ENCODE data around the gene GLI1. TPM values are rescaled to one million over a fixed set of nuclear protein-coding genes. Genes with fewer than 3 reads are reported as not detected.

The GLI1 gene
- total and polyA plus RNA-seq, 2 of the 13 experiments (the other 11 are each of a cell fraction or from before 2014, with no cell fraction given), result 0.09 to 0.20 TPM

DNA sequence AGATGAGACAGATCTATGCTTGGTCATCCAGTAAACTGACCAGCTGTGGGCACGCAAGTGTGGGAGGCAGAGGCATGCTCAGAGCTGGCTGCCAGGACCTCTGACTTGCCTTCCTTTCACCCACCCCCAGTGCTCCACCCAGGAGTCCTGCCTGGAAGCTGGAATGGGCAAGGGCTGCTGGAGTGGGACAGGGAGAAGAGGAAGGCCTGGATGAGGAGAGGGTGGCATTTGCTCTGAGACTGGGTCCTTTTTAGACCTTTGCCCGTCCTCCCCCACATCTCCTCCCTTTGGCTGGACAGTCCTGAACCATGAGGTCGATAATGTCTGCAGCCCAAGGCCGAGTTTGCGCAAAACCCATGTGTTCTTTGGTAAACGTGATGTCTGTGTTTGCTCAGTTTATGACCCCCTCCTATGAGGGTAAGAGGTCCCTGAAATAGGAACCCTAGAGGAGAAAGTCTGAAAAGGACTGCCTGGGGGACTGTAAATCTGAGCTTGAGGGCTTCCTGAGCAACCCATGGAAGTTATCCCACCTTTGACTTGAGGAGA lies 8.3 kb upstream of the GLI1 start (continued):
- TF ChIP-seq ZNF724P (CRISPR knock-in tag; IDR thresholded peaks at IDR 0.05; ENCODE audit: borderline replicate concordance) (no peak), ZNF17 (CRISPR knock-in tag; IDR thresholded peaks at IDR 0.05) (no peak), ZNF660 (CRISPR knock-in tag; IDR thresholded peaks at IDR 0.05; ENCODE audit: borderline replicate concordance, low read depth) (no peak), ZKSCAN5 (CRISPR knock-in tag; IDR thresholded peaks at IDR 0.05) (no peak), AGO1 (IDR thresholded peaks at IDR 0.05; ENCODE audit: low read depth, low read length, poor library complexity, severe bottlenecking) (no peak), ZNF317 (CRISPR knock-in tag; IDR thresholded peaks at IDR 0.05) (0 out of 2 replicates have a peak, but pooled peaks have one; percentile 23), ZNF644 (CRISPR knock-in tag; IDR thresholded peaks at IDR 0.05; ENCODE audit: low read depth) (peak; percentile 90), ZNF607 (CRISPR knock-in tag; IDR thresholded peaks at IDR 0.05; ENCODE audit: borderline replicate concordance) (peak; percentile 80; the same call in 1 of the 2 replicates), ZNF138 (CRISPR knock-in tag; IDR thresholded peaks at IDR 0.05; ENCODE audit: low read depth) (no peak), ZNF570 (CRISPR knock-in tag; IDR thresholded peaks at IDR 0.05; ENCODE audit: borderline replicate concordance) (no peak), GMEB2 (CRISPR knock-in tag; IDR thresholded peaks at IDR 0.05; ENCODE audit: low read depth) (0 out of 2 replicates have a peak, but pooled peaks have one; percentile 67), ZNF235 (CRISPR knock-in tag; IDR thresholded peaks at IDR 0.05; ENCODE audit: borderline replicate concordance) (no peak), JUNB (CRISPR knock-in tag; IDR thresholded peaks at IDR 0.05; ENCODE audit: borderline replicate concordance) (no peak), ZNF18 (CRISPR knock-in tag; IDR thresholded peaks at IDR 0.05; ENCODE audit: insufficient replicate concordance) (peak; percentile 42), ZNF101 (CRISPR knock-in tag; IDR thresholded peaks at IDR 0.05; ENCODE audit: borderline replicate concordance, low read depth) (peak; percentile 73; the same call in 1 of the 2 replicates), CENPBD1 (CRISPR knock-in tag; IDR thresholded peaks at IDR 0.05; ENCODE audit: borderline replicate concordance, low read depth) (0 out of 2 replicates have a peak, but pooled peaks have one; percentile 44), ZBTB7A (CRISPR knock-in tag; IDR thresholded peaks at IDR 0.05) (peak; percentile 95)
- TF ChIP-seq, protein P1, sequence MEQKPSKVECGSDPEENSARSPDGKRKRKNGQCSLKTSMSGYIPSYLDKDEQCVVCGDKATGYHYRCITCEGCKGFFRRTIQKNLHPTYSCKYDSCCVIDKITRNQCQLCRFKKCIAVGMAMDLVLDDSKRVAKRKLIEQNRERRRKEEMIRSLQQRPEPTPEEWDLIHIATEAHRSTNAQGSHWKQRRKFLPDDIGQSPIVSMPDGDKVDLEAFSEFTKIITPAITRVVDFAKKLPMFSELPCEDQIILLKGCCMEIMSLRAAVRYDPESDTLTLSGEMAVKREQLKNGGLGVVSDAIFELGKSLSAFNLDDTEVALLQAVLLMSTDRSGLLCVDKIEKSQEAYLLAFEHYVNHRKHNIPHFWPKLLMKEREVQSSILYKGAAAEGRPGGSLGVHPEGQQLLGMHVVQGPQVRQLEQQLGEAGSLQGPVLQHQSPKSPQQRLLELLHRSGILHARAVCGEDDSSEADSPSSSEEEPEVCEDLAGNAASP (CRISPR knock-in tag; IDR thresholded peaks at IDR 0.05; ENCODE audit: borderline replicate concordance), result peak; percentile 97
- TF ChIP-seq, protein P2, sequence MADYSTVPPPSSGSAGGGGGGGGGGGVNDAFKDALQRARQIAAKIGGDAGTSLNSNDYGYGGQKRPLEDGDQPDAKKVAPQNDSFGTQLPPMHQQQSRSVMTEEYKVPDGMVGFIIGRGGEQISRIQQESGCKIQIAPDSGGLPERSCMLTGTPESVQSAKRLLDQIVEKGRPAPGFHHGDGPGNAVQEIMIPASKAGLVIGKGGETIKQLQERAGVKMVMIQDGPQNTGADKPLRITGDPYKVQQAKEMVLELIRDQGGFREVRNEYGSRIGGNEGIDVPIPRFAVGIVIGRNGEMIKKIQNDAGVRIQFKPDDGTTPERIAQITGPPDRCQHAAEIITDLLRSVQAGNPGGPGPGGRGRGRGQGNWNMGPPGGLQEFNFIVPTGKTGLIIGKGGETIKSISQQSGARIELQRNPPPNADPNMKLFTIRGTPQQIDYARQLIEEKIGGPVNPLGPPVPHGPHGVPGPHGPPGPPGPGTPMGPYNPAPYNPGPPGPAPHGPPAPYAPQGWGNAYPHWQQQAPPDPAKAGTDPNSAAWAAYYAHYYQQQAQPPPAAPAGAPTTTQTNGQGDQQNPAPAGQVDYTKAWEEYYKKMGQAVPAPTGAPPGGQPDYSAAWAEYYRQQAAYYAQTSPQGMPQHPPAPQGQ (CRISPR knock-in tag; IDR thresholded peaks at IDR 0.05; ENCODE audit: borderline replicate concordance), result no peak; the same call in 1 of the 2 replicates
- TF ChIP-seq, protein P3, sequence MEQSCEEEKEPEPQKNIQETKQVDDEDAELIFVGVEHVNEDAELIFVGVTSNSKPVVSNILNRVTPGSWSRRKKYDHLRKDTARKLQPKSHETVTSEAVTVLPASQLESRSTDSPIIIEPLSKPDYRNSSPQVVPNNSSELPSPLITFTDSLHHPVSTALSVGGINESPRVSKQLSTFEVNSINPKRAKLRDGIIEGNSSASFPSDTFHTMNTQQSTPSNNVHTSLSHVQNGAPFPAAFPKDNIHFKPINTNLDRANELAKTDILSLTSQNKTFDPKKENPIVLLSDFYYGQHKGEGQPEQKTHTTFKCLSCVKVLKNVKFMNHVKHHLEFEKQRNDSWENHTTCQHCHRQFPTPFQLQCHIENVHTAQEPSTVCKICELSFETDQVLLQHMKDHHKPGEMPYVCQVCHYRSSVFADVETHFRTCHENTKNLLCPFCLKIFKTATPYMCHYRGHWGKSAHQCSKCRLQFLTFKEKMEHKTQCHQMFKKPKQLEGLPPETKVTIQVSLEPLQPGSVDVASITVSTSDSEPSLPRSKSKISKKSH (CRISPR knock-in tag; IDR thresholded peaks at IDR 0.05; ENCODE audit: borderline replicate concordance), result peak; percentile 51; the same call in 1 of the 2 replicates

All from HepG2 (cell line).